ENCODE measurements around the gene PITPNC1.

DNA sequence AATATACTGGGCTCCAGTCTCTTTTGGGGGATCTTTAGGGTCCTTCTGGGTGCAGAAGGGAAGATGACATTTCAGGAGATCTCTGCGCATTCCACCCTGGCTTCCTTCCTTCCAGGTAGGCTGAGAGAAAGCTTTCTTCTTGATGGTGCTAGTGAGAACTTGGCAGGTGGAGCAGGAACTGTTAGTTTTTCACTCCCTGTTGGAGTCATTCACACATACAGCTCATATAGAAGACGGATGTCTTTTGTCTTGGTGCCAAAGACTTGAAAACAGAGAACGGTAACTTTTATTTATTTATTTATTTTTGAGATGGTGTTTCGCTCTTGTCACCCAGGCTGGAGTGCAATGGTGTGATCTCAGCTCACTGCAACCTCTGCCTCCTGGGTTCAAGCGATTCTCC, 43.9 kb downstream of the PITPNC1 start:
- no peak for TF ChIP-seq EZH2phosphoT487 (IDR thresholded peaks at IDR 0.05; ENCODE audit: low read length)
- TF ChIP-seq, protein P1, sequence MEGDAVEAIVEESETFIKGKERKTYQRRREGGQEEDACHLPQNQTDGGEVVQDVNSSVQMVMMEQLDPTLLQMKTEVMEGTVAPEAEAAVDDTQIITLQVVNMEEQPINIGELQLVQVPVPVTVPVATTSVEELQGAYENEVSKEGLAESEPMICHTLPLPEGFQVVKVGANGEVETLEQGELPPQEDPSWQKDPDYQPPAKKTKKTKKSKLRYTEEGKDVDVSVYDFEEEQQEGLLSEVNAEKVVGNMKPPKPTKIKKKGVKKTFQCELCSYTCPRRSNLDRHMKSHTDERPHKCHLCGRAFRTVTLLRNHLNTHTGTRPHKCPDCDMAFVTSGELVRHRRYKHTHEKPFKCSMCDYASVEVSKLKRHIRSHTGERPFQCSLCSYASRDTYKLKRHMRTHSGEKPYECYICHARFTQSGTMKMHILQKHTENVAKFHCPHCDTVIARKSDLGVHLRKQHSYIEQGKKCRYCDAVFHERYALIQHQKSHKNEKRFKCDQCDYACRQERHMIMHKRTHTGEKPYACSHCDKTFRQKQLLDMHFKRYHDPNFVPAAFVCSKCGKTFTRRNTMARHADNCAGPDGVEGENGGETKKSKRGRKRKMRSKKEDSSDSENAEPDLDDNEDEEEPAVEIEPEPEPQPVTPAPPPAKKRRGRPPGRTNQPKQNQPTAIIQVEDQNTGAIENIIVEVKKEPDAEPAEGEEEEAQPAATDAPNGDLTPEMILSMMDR (IDR thresholded peaks at IDR 0.05; ENCODE audit: low read length), result no peak
- TF ChIP-seq EZH2 (optimal IDR thresholded peaks at IDR 0.05; ENCODE audit: low read depth, low read length), result no peak
